HuH-7 (cell line): ENCODE data around the gene C8B.

ENCODE experiments used
- DNase-seq: peaks from one replicate; pipeline ENCODE4 v3.0.0; 2011; ENCODE audit warnings: low spot score

Gene C8B

GRCh38 chr1:56897150-56898004 is 68.4 kb downstream of the C8B start:
- DNase-seq = no peak

DNA sequence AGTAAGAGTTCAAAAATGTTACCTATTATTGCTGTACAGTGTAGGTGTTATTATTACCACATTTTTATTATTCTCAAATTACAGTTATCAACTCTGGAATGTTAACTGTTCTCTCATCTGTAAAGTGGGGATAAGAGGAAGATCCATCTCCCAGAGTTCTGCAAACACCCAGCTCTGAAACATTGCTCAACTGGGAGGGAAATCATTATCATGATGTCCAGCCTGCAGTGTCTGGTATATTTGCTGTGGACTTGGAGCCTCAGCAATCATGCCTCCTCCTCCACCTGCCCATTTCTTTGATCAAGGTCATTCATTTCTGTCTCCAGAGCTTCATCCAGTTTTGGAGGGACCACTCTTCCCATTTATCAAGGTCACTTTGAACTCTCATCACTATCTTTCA is 71.8 kb downstream of the C8B start:
- no peak for DNase-seq

DNA sequence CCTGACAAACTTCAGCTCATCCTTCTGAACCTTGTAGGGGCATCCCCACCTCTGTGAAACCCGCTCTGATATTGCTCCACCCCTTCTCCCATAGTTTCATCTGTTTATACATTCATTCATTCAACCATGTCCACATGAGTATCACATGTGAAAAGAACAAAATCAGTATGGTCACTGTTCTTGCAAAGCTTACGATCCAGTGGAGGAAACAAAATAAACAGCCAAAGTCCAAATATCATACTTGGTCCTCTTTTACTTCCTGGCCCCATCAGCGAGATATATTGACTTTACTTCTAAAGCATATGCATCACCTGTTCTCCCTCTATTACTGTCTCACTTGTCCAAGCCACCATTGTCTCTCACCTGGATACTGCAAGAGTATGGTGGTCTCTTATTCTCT is 75.6 kb downstream of the C8B start:
- no peak for DNase-seq

DNA sequence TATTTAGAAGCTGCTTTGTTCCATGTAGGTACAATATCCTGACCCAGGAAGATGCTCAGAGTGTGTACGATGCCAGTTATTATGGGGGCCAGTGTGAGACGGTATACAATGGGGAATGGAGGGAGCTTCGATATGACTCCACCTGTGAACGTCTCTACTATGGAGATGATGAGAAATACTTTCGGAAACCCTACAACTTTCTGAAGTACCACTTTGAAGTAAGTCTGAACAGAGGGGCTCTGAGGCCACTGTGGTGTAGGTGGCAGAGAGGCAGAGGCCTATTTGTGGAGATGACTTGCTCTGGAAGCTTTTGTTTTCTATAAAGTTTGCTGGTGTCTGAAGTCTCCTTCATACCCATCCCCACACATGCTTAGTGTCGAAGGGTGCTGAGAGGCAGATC is 84.4 kb downstream of the C8B start:
- no peak for DNase-seq

DNA sequence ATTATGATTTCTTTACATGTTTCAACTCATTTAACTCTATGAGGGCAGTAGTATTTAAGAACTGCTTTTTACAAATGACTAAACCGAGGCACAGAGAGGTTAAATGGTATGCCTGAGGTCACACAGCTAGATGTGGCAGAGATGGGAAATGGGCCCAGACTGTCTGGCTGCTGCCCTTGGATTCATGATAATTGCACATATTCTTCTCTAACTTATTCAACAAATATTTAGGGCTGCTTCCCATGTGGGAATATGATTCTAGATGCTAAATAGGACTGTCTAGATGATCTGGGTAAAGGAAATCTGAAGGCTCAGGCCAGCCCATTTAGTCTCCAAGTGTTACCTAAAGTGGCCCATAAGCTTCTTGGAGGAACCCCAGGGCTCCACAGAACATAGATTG is 85.0 kb downstream of the C8B start:
- no peak for DNase-seq
